ENCODE data around the gene ALK. TPM values are rescaled to one million over a fixed set of nuclear protein-coding genes. Genes with fewer than 3 reads are reported as not detected.

ALK gene
- total and polyA plus RNA-seq, 2 donors (not counting 1 experiment from before 2014, with no cell fraction given), result not detected

- Mint-ChIP-seq H3K9me3 (ENCODE audit: insufficient read depth) (no peaks in the 10 kb centered on the region), H3K27me3 (peaks cover 55% of the 10 kb centered on the region), H3K27ac (no peak overlapping the region), H3K4me1 (no peaks in the 10 kb centered on the region), H3K4me3 (no peak overlapping the region)
- Histone ChIP-seq H3K4me3 (ENCODE audit: control extremely low read depth in 1 of 5, extremely low read depth in 1 of 5, insufficient read depth in 1 of 5, low read depth in 2 of 5, low read length in 4 of 5) (no peak overlapping the region), H3K9ac (ENCODE audit: low read length) (no peak overlapping the region), H4K20me1 (ENCODE audit: control insufficient read depth, insufficient read depth, low read length, poor library complexity, severe bottlenecking) (no peaks in the 10 kb centered on the region), H3K9me3 (ENCODE audit: control extremely low read depth in 1 of 3, control insufficient read depth in 2 of 3, insufficient read depth in 1 of 3, low read length in 2 of 3) (peaks cover 0 to 6% (median 0%) of the 10 kb centered on the region in 3 donors), H3K79me2 (ENCODE audit: control insufficient read depth, insufficient read depth, low read length) (no peaks in the 10 kb centered on the region), H3K27me3 (replicated peaks in 1 of 4; ENCODE audit: control extremely low read depth in 1 of 4, control insufficient read depth in 3 of 4, insufficient read depth in 4 of 4, low read length in 3 of 4) (peaks cover 0 to 16% (median 0%) of the 10 kb centered on the region in 4 experiments), H2AFZ (ENCODE audit: insufficient read depth, low read depth, low read length, poor library complexity, severe bottlenecking) (no peak overlapping the region), H3K4me1 (ENCODE audit: control insufficient read depth in 2 of 2, insufficient read depth in 2 of 2, low read length in 2 of 2) (no peaks in the 10 kb centered on the region), H3K27ac (ENCODE audit: low read length in 2 of 2) (no peak overlapping the region), H3K4me2 (replicated peaks; ENCODE audit: low read depth, low read length, poor library complexity, severe bottlenecking) (no peak overlapping the region), H3K36me3 (replicated peaks in 1 of 2; ENCODE audit: control extremely low read depth in 1 of 2, control insufficient read depth in 1 of 2, extremely low read depth in 1 of 2, insufficient read depth in 2 of 2, low read length in 1 of 2) (no peaks in the 10 kb centered on the region)
- CTCF ChIA-PET, result interaction anchor here (1.0 kb wide), 1 partner anchor 14 kb away, joined by 3 read pairs; no protein-coding TSS in a partner anchor
- TF ChIP-seq CTCF (IDR thresholded peaks at IDR 0.05) (no peak), EZH2 (IDR thresholded peaks at IDR 0.05; ENCODE audit: borderline replicate concordance, insufficient read depth, low read depth, low read length, poor library complexity, severe bottlenecking) (no peak)
- intact Hi-C loops (cut with micrococcal nuclease), result no loop called here
- WGBS (ENCODE audit: insufficient coverage), result 86% methylated on average over 1 of the region's 2 CpGs
- ATAC-seq (ENCODE audit: low read depth) (no peak), DNase-seq (no peak)
- POLR2A ChIA-PET, result no interaction called here
Measured at GRCh38 chr2:29323301-29323700, 598.1 kb downstream of the ALK start.

DNA sequence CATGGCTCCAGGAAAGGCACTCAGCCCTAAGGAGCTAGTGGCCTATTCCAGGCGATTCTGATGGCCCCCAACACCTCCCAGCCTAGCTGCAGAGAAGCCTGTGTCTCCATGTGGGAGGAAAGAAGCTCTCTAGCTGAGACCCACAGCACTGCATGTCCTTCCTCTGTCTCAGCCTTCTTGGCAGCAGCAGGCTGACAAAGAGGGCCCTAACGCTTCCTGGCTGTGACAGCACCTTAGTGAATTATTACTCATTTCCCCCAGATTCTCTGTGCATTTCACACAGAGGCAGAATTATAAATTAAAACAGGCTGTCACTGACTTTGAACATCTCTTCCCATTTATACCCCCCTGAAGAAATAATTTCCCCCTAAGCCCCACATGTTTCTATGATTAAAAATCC lies 599.4 kb downstream of the ALK start:
- Histone ChIP-seq H2AFZ (ENCODE audit: insufficient read depth, low read depth, low read length, poor library complexity, severe bottlenecking) (no peak overlapping the region), H3K9me3 (ENCODE audit: control extremely low read depth in 1 of 3, control insufficient read depth in 2 of 3, insufficient read depth in 1 of 3, low read length in 2 of 3) (peaks cover 0 to 6% (median 0%) of the 10 kb centered on the region in 3 donors), H4K20me1 (ENCODE audit: control insufficient read depth, insufficient read depth, low read length, poor library complexity, severe bottlenecking) (no peaks in the 10 kb centered on the region), H3K36me3 (replicated peaks in 1 of 2; ENCODE audit: control extremely low read depth in 1 of 2, control insufficient read depth in 1 of 2, extremely low read depth in 1 of 2, insufficient read depth in 2 of 2, low read length in 1 of 2) (no peaks in the 10 kb centered on the region), H3K27ac (ENCODE audit: low read length in 2 of 2) (no peak overlapping the region), H3K4me3 (ENCODE audit: control extremely low read depth in 1 of 5, extremely low read depth in 1 of 5, insufficient read depth in 1 of 5, low read depth in 2 of 5, low read length in 4 of 5) (no peak overlapping the region), H3K79me2 (ENCODE audit: control insufficient read depth, insufficient read depth, low read length) (no peaks in the 10 kb centered on the region), H3K9ac (ENCODE audit: low read length) (no peak overlapping the region), H3K4me1 (ENCODE audit: control insufficient read depth in 2 of 2, insufficient read depth in 2 of 2, low read length in 2 of 2) (peaks cover 4 to 6% of the 10 kb centered on the region in 2 donors), H3K4me2 (replicated peaks; ENCODE audit: low read depth, low read length, poor library complexity, severe bottlenecking) (no peak overlapping the region), H3K27me3 (replicated peaks in 1 of 4; ENCODE audit: control extremely low read depth in 1 of 4, control insufficient read depth in 3 of 4, insufficient read depth in 4 of 4, low read length in 3 of 4) (peaks cover 0 to 16% (median 0%) of the 10 kb centered on the region in 4 experiments)
- DNase-seq (no peak), ATAC-seq (ENCODE audit: low read depth) (no peak)
- intact Hi-C loops (cut with micrococcal nuclease), result no loop called here
- Mint-ChIP-seq H3K27me3 (peaks cover 47% of the 10 kb centered on the region), H3K27ac (no peak overlapping the region), H3K4me1 (peaks cover 10% of the 10 kb centered on the region), H3K9me3 (ENCODE audit: insufficient read depth) (no peaks in the 10 kb centered on the region), H3K4me3 (no peak overlapping the region)
- ChIA-PET POLR2A (no interaction called here), CTCF (no interaction called here)
- 4% methylated on average over 2 of the region's 2 CpGs for WGBS (ENCODE audit: insufficient coverage)
- TF ChIP-seq CTCF (IDR thresholded peaks at IDR 0.05), result no peak
- TF ChIP-seq EZH2 (IDR thresholded peaks at IDR 0.05; ENCODE audit: borderline replicate concordance, insufficient read depth, low read depth, low read length, poor library complexity, severe bottlenecking), result no peak
